ENCODE data around the gene PGAM1.

GRCh38 chr10:97428572-97428981, 2.6 kb downstream of the PGAM1 start:
- no peak for TF ChIP-seq POLR2A (IDR thresholded peaks at IDR 0.05; ENCODE audit: low read depth, low read length)
- no peak; the same call in 1 of the 2 replicates for TF ChIP-seq POLR2AphosphoS5 (IDR thresholded peaks at IDR 0.05; ENCODE audit: low read depth, low read length)
- no peak for TF ChIP-seq TAF1 (IDR thresholded peaks at IDR 0.05; ENCODE audit: low read depth, low read length)
- no peak for TF ChIP-seq SPI1 (IDR thresholded peaks at IDR 0.05; ENCODE audit: low read depth, low read length)
